IPS DF 6.9 (cell line): ENCODE data around the gene TTC13.

Experiments used
- DNase-seq: peaks from one replicate; pipeline ENCODE4 v3.0.0-alpha.2; 2013; ENCODE audit warnings: low read depth, low spot score
- H3K27ac ChIP-seq: one replicate; pipeline ENCODE4 v1.5.1; 2013; ENCODE audit warnings: low read length, control low read depth
- H3K27me3 ChIP-seq: 2 replicates; pipeline ENCODE4 v1.6.1; 2013; ENCODE audit warnings: mild to moderate bottlenecking, low read length; ENCODE audit not compliant: control insufficient read depth, insufficient read depth
- H3K36me3 ChIP-seq: 2 replicates; pipeline ENCODE4 v1.6.1; 2013; ENCODE audit warnings: low read length; ENCODE audit not compliant: control insufficient read depth, insufficient read depth
- H3K4me1 ChIP-seq: 2 replicates; pipeline ENCODE4 v1.6.1; 2013; ENCODE audit warnings: low read length; ENCODE audit not compliant: control insufficient read depth, insufficient read depth
- H3K4me3 ChIP-seq: 2 replicates; pipeline ENCODE4 v1.5.1; 2013; ENCODE audit warnings: mild to moderate bottlenecking, low read length
- H3K9me3 ChIP-seq: 2 replicates; pipeline ENCODE4 v1.6.1; 2013; ENCODE audit warnings: low read length, inconsistent platforms; ENCODE audit not compliant: control insufficient read depth, insufficient read depth
- WGBS: extraction: QIAGEN DNeasy Blood & Tissue Kit; methylation state at CpG from one replicate; pipeline ENCODE4 v1.1.7; 2013; ENCODE audit warnings: mixed read lengths, missing lambda C conversion rate; ENCODE audit not compliant: insufficient read length, insufficient coverage; 5-methylcytosine and 5-hydroxymethylcytosine counted together

TTC13 gene

DNA sequence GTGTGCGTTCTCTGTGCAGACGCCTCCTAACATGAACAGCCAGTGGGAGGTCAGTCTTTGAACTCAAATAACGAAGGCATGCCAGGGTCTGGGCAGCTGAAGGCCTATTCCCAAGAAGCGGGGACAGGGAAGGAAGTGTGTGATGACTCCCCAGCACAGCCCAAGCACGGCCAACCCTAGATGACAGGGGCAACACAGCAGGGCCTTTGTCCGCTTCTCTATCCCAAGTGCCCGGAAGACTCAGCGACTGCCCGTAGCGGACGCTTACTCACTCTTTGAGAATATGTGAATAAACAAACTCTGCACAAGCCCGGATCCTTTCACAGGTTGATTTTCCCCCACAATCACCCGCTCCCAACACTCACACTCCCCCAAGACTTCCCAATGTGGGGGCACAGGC lies 121.6 kb downstream of the TTC13 start:
- no CpG with 5 or more reads among the region's 13 CpGs for WGBS
- H3K27me3 ChIP-seq, result no peaks in the 10 kb centered on the region
- H3K4me3 ChIP-seq, result no peak overlapping the region
- H3K4me1 ChIP-seq, result peaks cover 5% of the 10 kb centered on the region
- no peaks in the 10 kb centered on the region for H3K9me3 ChIP-seq
- no peak for DNase-seq
- no peaks in the 10 kb centered on the region for H3K36me3 ChIP-seq
- no peak overlapping the region for H3K27ac ChIP-seq
